Ovary (tissue), 3 donors: ENCODE measurements around the gene COLGALT1.

Source experiments
- EP300 ChIP-seq: sonication (generic); formaldehyde crosslinking; IDR thresholded peaks from one replicate; pipeline ENCODE4 v1.6.1; 2017; ENCODE audit warnings: antibody characterized with exemption
- POLR2A ChIP-seq: fragments of 450-650 bp; IDR thresholded peaks from one replicate; pipeline ENCODE4 v1.6.1; 2017; ENCODE audit warnings: antibody characterized with exemption, mild to moderate bottlenecking, moderate library complexity
- TF ChIP-seq, protein P1 (sequence below), 3 donors: fragments of 450-650 bp in 2 of 3; fragments of 200-600 bp in 1 of 3; IDR thresholded peaks; one replicate each; pipeline versions ENCODE4 v1.5.1 to v1.8.0; 2016 to 2022; ENCODE audit warnings: antibody characterized with exemption in 3 of 3, mild to moderate bottlenecking in 1 of 3
- donor health status: DM: no; HTN: no; CAD: no.

GRCh38 chr19:17584132-17584531 lies 28.7 kb downstream of the COLGALT1 start:
- no peak for TF ChIP-seq EP300
- TF ChIP-seq POLR2A: no peak
- TF ChIP-seq, protein P1, sequence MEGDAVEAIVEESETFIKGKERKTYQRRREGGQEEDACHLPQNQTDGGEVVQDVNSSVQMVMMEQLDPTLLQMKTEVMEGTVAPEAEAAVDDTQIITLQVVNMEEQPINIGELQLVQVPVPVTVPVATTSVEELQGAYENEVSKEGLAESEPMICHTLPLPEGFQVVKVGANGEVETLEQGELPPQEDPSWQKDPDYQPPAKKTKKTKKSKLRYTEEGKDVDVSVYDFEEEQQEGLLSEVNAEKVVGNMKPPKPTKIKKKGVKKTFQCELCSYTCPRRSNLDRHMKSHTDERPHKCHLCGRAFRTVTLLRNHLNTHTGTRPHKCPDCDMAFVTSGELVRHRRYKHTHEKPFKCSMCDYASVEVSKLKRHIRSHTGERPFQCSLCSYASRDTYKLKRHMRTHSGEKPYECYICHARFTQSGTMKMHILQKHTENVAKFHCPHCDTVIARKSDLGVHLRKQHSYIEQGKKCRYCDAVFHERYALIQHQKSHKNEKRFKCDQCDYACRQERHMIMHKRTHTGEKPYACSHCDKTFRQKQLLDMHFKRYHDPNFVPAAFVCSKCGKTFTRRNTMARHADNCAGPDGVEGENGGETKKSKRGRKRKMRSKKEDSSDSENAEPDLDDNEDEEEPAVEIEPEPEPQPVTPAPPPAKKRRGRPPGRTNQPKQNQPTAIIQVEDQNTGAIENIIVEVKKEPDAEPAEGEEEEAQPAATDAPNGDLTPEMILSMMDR (IDR thresholded peaks at IDR 0.05): no peak
